Astrocyte (in vitro differentiated cells and primary cell): Measurements from ENCODE around the gene TEDC1. TPM values are rescaled to one million over a fixed set of nuclear protein-coding genes. Genes with fewer than 3 reads are reported as not detected.

ENCODE experiments used
- DNase-seq: peaks from one replicate; pipeline ENCODE4 v3.0.0-alpha.2; 2010; ENCODE audit warnings: low read depth
- FAIRE-seq: peaks from 2 replicates; lab custom pipeline; 2011; peaks lifted over from hg19 to GRCh38; lab: Jason Lieb, UNC
- H2AFZ ChIP-seq: 2 replicates; pipeline ENCODE4 v1.6.0; 2012; ENCODE audit warnings: low read depth, low read length, inconsistent platforms
- H3K27ac ChIP-seq: 2 replicates; pipeline ENCODE4 v1.5.1; 2011; ENCODE audit warnings: low read depth, low read length, inconsistent platforms
- H3K27me3 ChIP-seq: 2 replicates; pipeline ENCODE4 v1.6.0; 2011; ENCODE audit warnings: low read length, inconsistent platforms; ENCODE audit not compliant: insufficient read depth
- H3K36me3 ChIP-seq: 2 replicates; pipeline ENCODE4 v1.5.1; 2011; ENCODE audit warnings: low read length, inconsistent platforms; ENCODE audit not compliant: insufficient read depth
- H3K4me1 ChIP-seq: 2 replicates; pipeline ENCODE4 v1.5.1; 2011; ENCODE audit warnings: low read length, inconsistent platforms; ENCODE audit not compliant: insufficient read depth
- H3K4me2 ChIP-seq: 2 replicates; pipeline ENCODE4 v1.6.0; 2012; ENCODE audit warnings: low read length, inconsistent platforms
- H3K4me3 ChIP-seq: 2 replicates; pipeline ENCODE4 v1.5.1; 2011; ENCODE audit warnings: low read depth, mild to moderate bottlenecking, low read length, inconsistent platforms; ENCODE audit not compliant: insufficient read depth
- H3K79me2 ChIP-seq: 2 replicates; pipeline ENCODE4 v1.6.0; 2012; ENCODE audit warnings: mild to moderate bottlenecking, low read length, inconsistent platforms; ENCODE audit not compliant: insufficient read depth
- H3K9ac ChIP-seq: 2 replicates; pipeline ENCODE4 v1.6.0; 2012; ENCODE audit warnings: mild to moderate bottlenecking, low read length, inconsistent platforms
- H3K9me3 ChIP-seq: 2 replicates; pipeline ENCODE4 v1.5.1; 2012; ENCODE audit warnings: low read depth, mild to moderate bottlenecking, low read length, inconsistent platforms; ENCODE audit not compliant: insufficient read depth
- H4K20me1 ChIP-seq: 2 replicates; pipeline ENCODE4 v1.6.0; 2012; ENCODE audit warnings: low read length, inconsistent platforms; ENCODE audit not compliant: insufficient read depth
- H3K27ac Mint-ChIP-seq: one replicate; pipeline ENCODE4 v1.8.0; 2021; ENCODE audit warnings: mild to moderate bottlenecking, mixed read lengths; ENCODE audit not compliant: unreplicated experiment
- H3K27me3 Mint-ChIP-seq: one replicate; pipeline ENCODE4 v1.8.0; 2021; ENCODE audit warnings: low read depth, mixed read lengths; ENCODE audit not compliant: unreplicated experiment
- H3K36me3 Mint-ChIP-seq: one replicate; pipeline ENCODE4 v1.8.0; 2021; ENCODE audit warnings: low read depth, mixed read lengths; ENCODE audit not compliant: unreplicated experiment
- H3K4me1 Mint-ChIP-seq: one replicate; pipeline ENCODE4 v1.8.0; 2021; ENCODE audit warnings: low read depth, mixed read lengths; ENCODE audit not compliant: unreplicated experiment
- H3K4me3 Mint-ChIP-seq: one replicate; pipeline ENCODE4 v1.8.0; 2021; ENCODE audit warnings: mild to moderate bottlenecking, moderate library complexity, mixed read lengths; ENCODE audit not compliant: unreplicated experiment
- H3K9me3 Mint-ChIP-seq: one replicate; pipeline ENCODE4 v1.8.0; 2021; ENCODE audit warnings: mild to moderate bottlenecking, mixed read lengths; ENCODE audit not compliant: unreplicated experiment
- EZH2 ChIP-seq: IDR thresholded peaks from 2 replicates; pipeline ENCODE4 v1.6.1; 2012; ENCODE audit warnings: mild to moderate bottlenecking, low read length, inconsistent platforms; ENCODE audit not compliant: insufficient read depth
- total RNA-seq: library from RNA; stranded (reverse); gene quantifications from 2 replicates; pipeline ENCODE4 v1.2.1, GENCODE V29; 2021
- TF ChIP-seq, protein P1 (sequence below): IDR thresholded peaks from 2 replicates; pipeline ENCODE4 v1.5.1; 2011; ENCODE audit warnings: low read depth, mild to moderate bottlenecking, inconsistent platforms, low read length, moderate library complexity; ENCODE audit not compliant: insufficient read depth

Gene TEDC1
- total RNA-seq, 1 donor from 2014 or later = 5.5 TPM

DNA sequence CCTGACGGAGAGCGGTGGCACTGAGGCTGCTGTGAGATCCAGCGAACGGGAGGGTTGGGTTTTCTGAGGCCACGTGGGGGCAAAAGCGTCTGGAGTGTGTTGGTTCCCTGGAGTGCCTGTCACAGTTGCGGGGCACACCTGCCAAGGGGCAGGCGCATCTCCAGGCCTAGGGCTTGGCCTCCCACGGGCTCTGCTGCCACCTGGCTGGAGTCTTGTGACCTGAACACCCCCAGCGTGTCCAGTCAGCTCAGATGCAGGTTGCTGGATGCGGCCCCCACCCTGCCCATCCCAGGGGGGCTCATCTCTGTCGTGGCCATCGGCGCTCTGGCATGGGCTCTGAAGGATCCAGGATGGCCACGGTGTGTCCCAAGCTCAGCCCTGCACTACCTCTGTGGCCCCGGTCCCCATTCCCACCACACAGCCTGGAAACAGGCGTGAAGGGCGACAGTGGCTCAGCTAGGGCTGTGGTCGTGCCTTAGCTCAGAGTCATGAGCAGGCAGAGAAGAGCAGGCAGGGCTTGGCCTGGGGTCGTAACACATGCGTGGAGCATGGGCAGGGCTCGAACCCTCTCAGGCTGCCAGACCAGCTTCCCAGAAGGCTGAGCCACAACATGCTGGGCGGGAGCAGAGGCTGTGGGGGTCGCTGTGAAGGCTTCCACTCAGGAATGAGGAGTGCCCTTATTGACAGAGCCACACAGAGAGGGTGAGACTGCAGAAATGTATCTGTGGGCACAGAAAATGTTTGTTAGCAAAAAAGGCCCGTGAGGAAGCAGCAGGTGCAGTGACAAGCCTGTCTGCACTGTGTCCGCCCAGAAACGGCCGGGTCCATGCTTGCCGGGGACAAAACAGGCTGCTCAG, 40.0 kb upstream of the TEDC1 start:
- peaks cover 43% of the 10 kb centered on the region for H4K20me1 ChIP-seq

GRCh38 chr14:105452963-105453362, 38.1 kb upstream of the TEDC1 start:
- Histone ChIP-seq H3K36me3 (peaks cover 2% of the 10 kb centered on the region), H3K4me2 (no peak overlapping the region), H3K27me3 (no peaks in the 10 kb centered on the region), H2AFZ (no peak overlapping the region), H4K20me1 (peaks cover 30% of the 10 kb centered on the region), H3K4me1 (no peaks in the 10 kb centered on the region), H3K9ac (no peak overlapping the region), H3K4me3 (no peak overlapping the region), H3K27ac (no peak overlapping the region), H3K79me2 (peaks cover 17% of the 10 kb centered on the region), H3K9me3 (no peaks in the 10 kb centered on the region)
- H3K36me3 Mint-ChIP-seq = no peaks in the 10 kb centered on the region
- H3K4me3 Mint-ChIP-seq = no peak overlapping the region
- H3K27ac Mint-ChIP-seq = no peak overlapping the region
- no peaks in the 10 kb centered on the region for H3K4me1 Mint-ChIP-seq
- H3K9me3 Mint-ChIP-seq = no peaks in the 10 kb centered on the region
- DNase-seq (no peak), FAIRE-seq (no peak)
- H3K27me3 Mint-ChIP-seq = no peaks in the 10 kb centered on the region
- no peak for TF ChIP-seq EZH2
- TF ChIP-seq, protein P1, sequence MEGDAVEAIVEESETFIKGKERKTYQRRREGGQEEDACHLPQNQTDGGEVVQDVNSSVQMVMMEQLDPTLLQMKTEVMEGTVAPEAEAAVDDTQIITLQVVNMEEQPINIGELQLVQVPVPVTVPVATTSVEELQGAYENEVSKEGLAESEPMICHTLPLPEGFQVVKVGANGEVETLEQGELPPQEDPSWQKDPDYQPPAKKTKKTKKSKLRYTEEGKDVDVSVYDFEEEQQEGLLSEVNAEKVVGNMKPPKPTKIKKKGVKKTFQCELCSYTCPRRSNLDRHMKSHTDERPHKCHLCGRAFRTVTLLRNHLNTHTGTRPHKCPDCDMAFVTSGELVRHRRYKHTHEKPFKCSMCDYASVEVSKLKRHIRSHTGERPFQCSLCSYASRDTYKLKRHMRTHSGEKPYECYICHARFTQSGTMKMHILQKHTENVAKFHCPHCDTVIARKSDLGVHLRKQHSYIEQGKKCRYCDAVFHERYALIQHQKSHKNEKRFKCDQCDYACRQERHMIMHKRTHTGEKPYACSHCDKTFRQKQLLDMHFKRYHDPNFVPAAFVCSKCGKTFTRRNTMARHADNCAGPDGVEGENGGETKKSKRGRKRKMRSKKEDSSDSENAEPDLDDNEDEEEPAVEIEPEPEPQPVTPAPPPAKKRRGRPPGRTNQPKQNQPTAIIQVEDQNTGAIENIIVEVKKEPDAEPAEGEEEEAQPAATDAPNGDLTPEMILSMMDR = no peak

More for the DNA sequence above, 40.0 kb upstream of the TEDC1 start:
- Mint-ChIP-seq H3K36me3 (no peaks in the 10 kb centered on the region), H3K9me3 (no peaks in the 10 kb centered on the region), H3K27me3 (no peaks in the 10 kb centered on the region), H3K27ac (no peak overlapping the region), H3K4me1 (no peaks in the 10 kb centered on the region), H3K4me3 (no peak overlapping the region)
- Histone ChIP-seq H3K4me3 (no peak overlapping the region), H3K4me2 (no peak overlapping the region), H2AFZ (no peak overlapping the region), H3K27ac (no peak overlapping the region), H3K79me2 (peaks cover 33% of the 10 kb centered on the region), H3K9me3 (no peaks in the 10 kb centered on the region), H3K4me1 (no peaks in the 10 kb centered on the region), H3K27me3 (no peaks in the 10 kb centered on the region), H3K9ac (no peak overlapping the region), H3K36me3 (no peaks in the 10 kb centered on the region)
- FAIRE-seq = no peak
- TF ChIP-seq EZH2 = no peak
- TF ChIP-seq, protein P1 = no peak
- no peak for DNase-seq

DNA sequence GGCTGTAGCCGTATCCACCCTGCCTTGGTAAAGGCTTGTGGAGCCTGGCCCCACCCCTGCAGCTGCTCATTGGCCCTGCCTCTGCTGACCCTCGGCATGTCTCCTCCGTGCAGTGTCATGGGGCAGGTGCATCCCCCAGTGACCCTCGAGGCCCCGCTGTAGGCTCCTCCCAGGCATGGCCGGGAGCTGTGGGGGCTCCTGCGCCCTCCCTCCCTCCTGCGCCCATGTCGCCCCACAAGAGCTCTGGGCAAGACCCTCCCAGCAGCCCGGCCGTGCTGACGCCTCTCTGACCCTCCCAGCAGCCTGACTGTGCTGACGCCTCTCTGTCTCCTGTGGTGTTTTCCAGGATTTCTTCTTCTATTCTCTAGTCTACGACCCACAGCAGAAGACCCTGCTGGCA, 37.2 kb upstream of the TEDC1 start:
- Histone ChIP-seq H3K9me3 (no peaks in the 10 kb centered on the region), H3K9ac (no peak overlapping the region), H3K27me3 (no peaks in the 10 kb centered on the region), H2AFZ (no peak overlapping the region), H3K79me2 (peaks cover 8% of the 10 kb centered on the region), H3K36me3 (peaks cover 2% of the 10 kb centered on the region), H3K4me3 (no peak overlapping the region), H3K27ac (no peak overlapping the region), H3K4me2 (no peak overlapping the region), H3K4me1 (no peaks in the 10 kb centered on the region), H4K20me1 (peaks cover 21% of the 10 kb centered on the region)
- Mint-ChIP-seq H3K27me3 (no peaks in the 10 kb centered on the region), H3K36me3 (no peaks in the 10 kb centered on the region), H3K4me1 (no peaks in the 10 kb centered on the region), H3K27ac (no peak overlapping the region), H3K4me3 (no peak overlapping the region), H3K9me3 (no peaks in the 10 kb centered on the region)
- no peak for DNase-seq
- no peak for FAIRE-seq
- no peak for TF ChIP-seq EZH2
- TF ChIP-seq, protein P1 = no peak
